Measurements from ENCODE around the gene FOXA1. TPM values are rescaled to one million over a fixed set of nuclear protein-coding genes. Genes with fewer than 3 reads are reported as not detected.

FOXA1 gene
- total RNA-seq, 1 experiment from 2014 or later = 0.07 TPM

- no peaks in the 10 kb centered on the region for H3K9me3 ChIP-seq (ENCODE audit: control insufficient read depth, low read depth, low read length)
- no peak overlapping the region for H2AK5ac ChIP-seq (ENCODE audit: insufficient read length, low read length)
- H4K20me1 ChIP-seq (ENCODE audit: control insufficient read depth, insufficient read depth, insufficient read length) = peaks cover 3% of the 10 kb centered on the region
- peaks cover 11% of the 10 kb centered on the region for H3K23me2 ChIP-seq (ENCODE audit: insufficient read length, low read depth, low read length, poor library complexity, severe bottlenecking)
- H2BK12ac ChIP-seq (ENCODE audit: insufficient read length, low read depth, low read length) = no peak overlapping the region
- no peak overlapping the region for H3K56ac ChIP-seq (ENCODE audit: insufficient read length, low read depth, low read length)
- TF ChIP-seq CTCF (conservative IDR thresholded peaks at IDR 0.05) = no peak
- no peak overlapping the region for H3T11ph ChIP-seq (ENCODE audit: low read length)
- no peak overlapping the region for H2BK20ac ChIP-seq (ENCODE audit: low read depth, low read length, poor library complexity, severe bottlenecking)
- no peak overlapping the region for H2BK120ac ChIP-seq (ENCODE audit: low read depth, low read length, poor library complexity, severe bottlenecking)
- no peak overlapping the region for H3K27ac ChIP-seq (ENCODE audit: insufficient read length, low read depth, low read length)
- Mint-ChIP-seq H3K9me3 (no peaks in the 10 kb centered on the region; a peak in 1 of 5 replicates), H3K27me3 (ENCODE audit: low read depth) (peaks cover 98% of the 10 kb centered on the region), H3K27ac (no peak overlapping the region), H3K4me3 (peak overlapping the region; percentile 17 to 80; a peak in 4 of 5 replicates), H3K4me1 (peaks cover 30 to 46% of the 10 kb centered on the region in 2 experiments), H3K36me3 (ENCODE audit: insufficient read depth in 1 of 3, low read depth in 3 of 3) (no peaks in the 10 kb centered on the region; a peak in 2 of 7 replicates)
- H3K4me2 ChIP-seq (ENCODE audit: insufficient read depth, insufficient read length, low read length) = peak overlapping the region; percentile 45
- H4K91ac ChIP-seq (ENCODE audit: insufficient read length, low read depth, low read length) = no peak overlapping the region
- H2BK5ac ChIP-seq (ENCODE audit: insufficient read length, low read length) = no peak overlapping the region
- H3K9ac ChIP-seq (ENCODE audit: extremely low read depth, insufficient read length, low read length) = no peak overlapping the region
- no CpG with 5 or more reads among the region's 36 CpGs for WGBS (ENCODE audit: extremely low coverage, insufficient read length, low lambda C conversion rate)
- H3K4ac ChIP-seq (ENCODE audit: low read depth, low read length) = no peak overlapping the region
- no peak overlapping the region for H4K5ac ChIP-seq (ENCODE audit: insufficient read length, low read depth, low read length)
- no peaks in the 10 kb centered on the region for H3K4me1 ChIP-seq (ENCODE audit: insufficient read depth, low read length)
- H3K23ac ChIP-seq (ENCODE audit: insufficient read length, low read depth, low read length) = no peak overlapping the region
- H3K27me3 ChIP-seq (ENCODE audit: insufficient read depth, low read length) = peaks cover 89% of the 10 kb centered on the region
- no peaks in the 10 kb centered on the region for H3K79me2 ChIP-seq (ENCODE audit: insufficient read depth, low read length)
- H4K8ac ChIP-seq (replicated peaks; ENCODE audit: insufficient read length, low read depth, low read length) = no peak overlapping the region
- no peak for DNase-seq
- H3K14ac ChIP-seq (ENCODE audit: insufficient read depth, low read length) = peak overlapping the region; percentile 19; the same call in 1 of the 2 replicates
- no peak overlapping the region for H2BK15ac ChIP-seq (ENCODE audit: low read depth, low read length)
- H2AFZ ChIP-seq (ENCODE audit: low read length) = no peak overlapping the region
- no peak overlapping the region for H3K18ac ChIP-seq (ENCODE audit: insufficient read length, low read depth, low read length)
- H3K79me1 ChIP-seq (ENCODE audit: insufficient read depth, low read depth, low read length, poor library complexity, severe bottlenecking) = no peaks in the 10 kb centered on the region
Measured at GRCh38 chr14:37598747-37599506, 3.9 kb upstream of the FOXA1 start.
